IMR-90 (cell line): ENCODE data around the gene SV2C. TPM values are rescaled to one million over a fixed set of nuclear protein-coding genes. Genes with fewer than 3 reads are reported as not detected.

ENCODE experiments used
- ATAC-seq: fragments of 200-7000 bp; cut with Tn5 transposase; 2 replicates; pipeline ENCODE4 v1.9.1; 2020; ENCODE audit warnings: low read depth, mild to moderate bottlenecking, moderate library complexity
- BruUV-seq: library from RNA; stranded (reverse); fragments of 400-500 nt; replicated peaks from 2 replicates; lab custom pipeline; 2021; lab: Mats Ljungman, UMichigan
- CTCF ChIA-PET: fragments of 300-600 bp; formaldehyde crosslinking; extraction: SDS; loops from one replicate; lab custom pipeline; 2021; ENCODE audit warnings: antibody characterized with exemption; lab: Yijun Ruan, JAX
- POLR2A ChIA-PET: fragments of 300-600 bp; sonication (Branson Sonifier 250); formaldehyde crosslinking; loops from one replicate; lab custom pipeline; 2022; ENCODE audit warnings: antibody characterized with exemption; ENCODE audit not compliant: unreplicated experiment; lab: Charles Lee
- DNase-seq: peaks from one replicate; pipeline ENCODE4 v3.0.0; 2013
- H2AFZ ChIP-seq: replicated peaks from 2 replicates; pipeline ENCODE3; 2013; ENCODE audit warnings: low read length, mild to moderate bottlenecking; ENCODE audit not compliant: poor library complexity
- H2AK5ac ChIP-seq: 2 replicates; pipeline ENCODE4 v1.6.1; 2013; ENCODE audit warnings: low read depth, low read length, inconsistent platforms
- H2AK9ac ChIP-seq: replicated peaks from 2 replicates; pipeline ENCODE3; 2013; ENCODE audit warnings: mild to moderate bottlenecking, low read depth, low read length, moderate library complexity; ENCODE audit not compliant: poor library complexity
- H2BK120ac ChIP-seq: 2 replicates; pipeline ENCODE4 v1.6.1; 2013; ENCODE audit warnings: low read depth, low read length, inconsistent platforms
- H2BK15ac ChIP-seq: 3 replicates; pipeline ENCODE4 v1.6.1; 2013; ENCODE audit warnings: low read depth, low read length, inconsistent platforms
- H2BK20ac ChIP-seq: 2 replicates; pipeline ENCODE4 v1.6.1; 2013; ENCODE audit warnings: low read depth, mild to moderate bottlenecking, inconsistent platforms, low read length, moderate library complexity
- H2BK5ac ChIP-seq: 2 replicates; pipeline ENCODE4 v1.6.1; 2013; ENCODE audit warnings: mild to moderate bottlenecking, low read depth, low read length, inconsistent platforms; ENCODE audit not compliant: poor library complexity, severe bottlenecking
- H3K14ac ChIP-seq: replicated peaks from 2 replicates; pipeline ENCODE4 v1.6.1; 2013; ENCODE audit warnings: low read depth, low read length, inconsistent platforms
- H3K18ac ChIP-seq: 2 replicates; pipeline ENCODE4 v1.6.1; 2013; ENCODE audit warnings: low read depth, low read length, control low read depth
- H3K23ac ChIP-seq: 2 replicates; pipeline ENCODE4 v1.6.1; 2013; ENCODE audit warnings: low read depth, low read length, inconsistent platforms
- H3K27ac ChIP-seq: 2 replicates; pipeline ENCODE4 v1.5.1; 2013; ENCODE audit warnings: mild to moderate bottlenecking, control low read depth, low read length; ENCODE audit not compliant: insufficient read depth
- H3K27me3 ChIP-seq: 2 replicates; pipeline ENCODE4 v1.6.1; 2013; ENCODE audit warnings: low read length; ENCODE audit not compliant: control insufficient read depth, insufficient read depth
- H3K36me3 ChIP-seq: 2 replicates; pipeline ENCODE4 v1.6.1; 2013; ENCODE audit warnings: low read length, mixed read lengths; ENCODE audit not compliant: control insufficient read depth, insufficient read depth
- H3K4ac ChIP-seq: 2 replicates; pipeline ENCODE4 v1.6.1; 2013; ENCODE audit warnings: low read depth, low read length, inconsistent platforms
- H3K4me1 ChIP-seq: 2 replicates; pipeline ENCODE4 v1.6.1; 2013; ENCODE audit warnings: low read length, mixed read lengths; ENCODE audit not compliant: control insufficient read depth, insufficient read depth
- H3K4me2 ChIP-seq: 2 replicates; pipeline ENCODE4 v1.6.1; 2013; ENCODE audit warnings: low read depth, mild to moderate bottlenecking, control low read depth, low read length, moderate library complexity
- H3K4me3 ChIP-seq: 2 replicates; pipeline ENCODE4 v1.5.1; 2013; ENCODE audit warnings: low read depth, mild to moderate bottlenecking, control low read depth, low read length, moderate library complexity; ENCODE audit not compliant: insufficient read depth
- H3K56ac ChIP-seq: 2 replicates; pipeline ENCODE4 v1.6.1; 2013; ENCODE audit warnings: low read length, inconsistent platforms; ENCODE audit not compliant: insufficient read depth; ENCODE audit errors: extremely low read depth
- H3K79me1 ChIP-seq, 2 experiments: 2 replicates each; pipeline ENCODE4 v1.6.1; 2013; ENCODE audit warnings: low read length in 2 of 2, inconsistent platforms in 1 of 2, low read depth in 1 of 2
- H3K9ac ChIP-seq: 2 replicates; pipeline ENCODE4 v1.6.1; 2013; ENCODE audit warnings: low read depth, low read length, control low read depth
- H3K9me1 ChIP-seq: 2 replicates; pipeline ENCODE4 v1.6.1; 2013; ENCODE audit warnings: low read length, inconsistent platforms; ENCODE audit not compliant: insufficient read depth
- H3K9me3 ChIP-seq: 2 replicates; pipeline ENCODE4 v1.6.1; 2013; ENCODE audit warnings: low read length; ENCODE audit not compliant: control insufficient read depth, insufficient read depth
- H4K20me1 ChIP-seq: 2 replicates; pipeline ENCODE4 v1.6.1; 2013; ENCODE audit warnings: low read length, inconsistent platforms; ENCODE audit not compliant: insufficient read depth
- H4K5ac ChIP-seq: 2 replicates; pipeline ENCODE4 v1.6.1; 2013; ENCODE audit warnings: mild to moderate bottlenecking, low read depth, low read length, control low read depth
- H4K8ac ChIP-seq, 2 experiments: 2 replicates each; pipeline ENCODE4 v1.6.1; 2013; ENCODE audit warnings: low read depth in 2 of 2, low read length in 2 of 2, control low read depth in 1 of 2, inconsistent platforms in 1 of 2
- H4K91ac ChIP-seq: 2 replicates; pipeline ENCODE4 v1.6.1; 2013; ENCODE audit warnings: low read depth, low read length, inconsistent platforms; ENCODE audit not compliant: insufficient read depth
- BHLHE40 ChIP-seq: fragments of 150-350 bp; IDR thresholded peaks from 2 replicates; pipeline ENCODE4 v1.6.1; 2016; ENCODE audit warnings: mild to moderate bottlenecking, low read depth, low read length
- CEBPB ChIP-seq: IDR thresholded peaks from 2 replicates; pipeline ENCODE4 v1.6.1; 2012; ENCODE audit warnings: low read depth, low read length, improper control_type of control experiment
- CHD1 ChIP-seq: IDR thresholded peaks from 2 replicates; pipeline ENCODE4 v1.6.1; 2012; ENCODE audit warnings: low read depth, low read length, improper control_type of control experiment
- FOS ChIP-seq: fragments of 150-350 bp; IDR thresholded peaks from 2 replicates; pipeline ENCODE4 v1.6.1; 2016; ENCODE audit warnings: low read depth, low read length
- MAZ ChIP-seq: IDR thresholded peaks from 2 replicates; pipeline ENCODE4 v1.6.1; 2012; ENCODE audit warnings: low read depth, mild to moderate bottlenecking, low read length, improper control_type of control experiment, moderate library complexity, borderline replicate concordance
- NFE2L2 ChIP-seq: fragments of 150-350 bp; IDR thresholded peaks from 2 replicates; pipeline ENCODE4 v1.6.1; 2016; ENCODE audit warnings: low read depth, mild to moderate bottlenecking, low read length
- POLR2A ChIP-seq: IDR thresholded peaks from 2 replicates; pipeline ENCODE4 v1.6.1; 2012; ENCODE audit warnings: mild to moderate bottlenecking, low read depth, low read length
- RCOR1 ChIP-seq: IDR thresholded peaks from 2 replicates; pipeline ENCODE4 v1.6.1; 2012; ENCODE audit warnings: mild to moderate bottlenecking, low read length, improper control_type of control experiment; ENCODE audit not compliant: insufficient replicate concordance
- RFX5 ChIP-seq: IDR thresholded peaks from 2 replicates; pipeline ENCODE4 v1.8.0; 2012; ENCODE audit warnings: low read depth, mild to moderate bottlenecking, low read length, moderate library complexity
- WGBS, 2 experiments: methylation state at CpG; one replicate each; pipeline versions ENCODE4 v1.1.5 to v1.1.7; 2013; ENCODE audit warnings: missing lambda C conversion rate in 2 of 2; ENCODE audit not compliant: insufficient read length in 1 of 2; ENCODE audit errors: extremely low coverage in 2 of 2; 5-methylcytosine and 5-hydroxymethylcytosine counted together
- dilution Hi-C: fragments of 300-500 bp; cut with HindIII; formaldehyde crosslinking; loops from one replicate; pipeline ENCODE4 v1.14.3; 2018; ENCODE audit warnings: low sequenced_read_pairs; ENCODE audit not compliant: unreplicated experiment
- in situ Hi-C: fragments of 300-500 bp; cut with MboI; formaldehyde crosslinking; loops from 3 replicates; pipeline ENCODE4 v1.14.3; 2019; ENCODE audit warnings: low sequenced_read_pairs, inconsistent platforms, mixed read lengths
- intact Hi-C: fragments of 100-400 bp; cut with micrococcal nuclease; formaldehyde crosslinking; loops from 2 replicates; pipeline ENCODE4 v1.10.0; 2022
- polyA plus RNA-seq, 3 experiments: library from polyadenylated mRNA; depleted of rRNA; stranded (reverse); fragments of >200 nt; gene quantifications; 2 replicates each; pipeline ENCODE4 v1.2.3, GENCODE V29; 2012; ENCODE audit warnings: low replicate concordance in 1 of 3
- total RNA-seq: library from RNA; depleted of rRNA; stranded (reverse); fragments of >200 nt; gene quantifications from 2 replicates; pipeline ENCODE4 v1.2.3, GENCODE V29; 2012
- TF ChIP-seq, protein P1 (sequence below): fragments of 150-350 bp; IDR thresholded peaks from 2 replicates; pipeline ENCODE4 v1.6.1; 2017; ENCODE audit warnings: mild to moderate bottlenecking, antibody characterized with exemption, low read length, low read depth
- TF ChIP-seq, protein P2 (sequence below): conservative IDR thresholded peaks from 2 replicates; pipeline ENCODE4 v1.5.1; 2012; ENCODE audit warnings: mild to moderate bottlenecking, low read depth, low read length, improper control_type of control experiment

SV2C gene
- total and polyA plus RNA-seq, 2 of the 4 experiments (the other 2 are of a cell fraction) = not detected

DNA sequence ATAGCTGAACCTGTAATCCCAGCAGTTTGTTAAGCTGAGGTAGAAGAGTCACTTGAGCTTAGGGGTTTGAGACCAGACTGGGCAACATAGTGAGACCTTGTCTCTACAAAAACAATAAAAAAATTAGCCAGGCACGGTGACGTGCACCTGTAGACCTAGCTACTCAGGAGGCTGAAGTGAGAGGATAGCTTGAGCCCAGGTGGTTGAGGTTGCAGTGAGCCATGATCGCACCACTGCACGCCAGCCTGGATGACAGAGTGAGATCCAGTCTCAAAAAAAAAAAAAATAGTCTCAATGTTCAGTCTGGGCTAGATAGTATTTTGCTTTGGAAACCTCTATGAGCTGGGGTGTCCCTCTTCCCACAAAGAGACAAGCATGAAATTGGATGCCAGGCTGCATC is 268.0 kb downstream of the SV2C start:
- intact Hi-C loops (no loop called here), dilution Hi-C loops (no loop called here), in situ Hi-C loops (no loop called here)
- H3K23ac ChIP-seq = no peak overlapping the region
- no peak overlapping the region for H3K9ac ChIP-seq
- no peak overlapping the region for H2AK9ac ChIP-seq
- ChIA-PET POLR2A (no interaction called here), CTCF (interaction anchor here (0.6 kb wide), 2 partner anchors 22 to 44 kb away, joined by 3 to 4 read pairs; no protein-coding TSS in a partner anchor)
- H3K9me3 ChIP-seq = no peaks in the 10 kb centered on the region
- no peaks in the 10 kb centered on the region for H3K4me1 ChIP-seq
- no peak overlapping the region for H3K18ac ChIP-seq
- no peak overlapping the region for H2BK5ac ChIP-seq
- no CpG with 5 or more reads among the region's 4 CpGs for WGBS, 2 experiments
- H3K27me3 ChIP-seq = no peaks in the 10 kb centered on the region
- no peak overlapping the region for H3K27ac ChIP-seq
- no peak overlapping the region for H3K14ac ChIP-seq
- BruUV-seq = no TSS peak
- H3K4ac ChIP-seq = no peak overlapping the region
- ATAC-seq (no peak), DNase-seq (no peak)
- no peak overlapping the region for H2BK20ac ChIP-seq
- no peak overlapping the region for H3K4me2 ChIP-seq
- H4K20me1 ChIP-seq = no peaks in the 10 kb centered on the region
- H3K56ac ChIP-seq = no peak overlapping the region
- no peaks in the 10 kb centered on the region for H3K79me1 ChIP-seq
- H3K36me3 ChIP-seq = no peaks in the 10 kb centered on the region
- no peak overlapping the region for H3K4me3 ChIP-seq
- no peak overlapping the region for H4K91ac ChIP-seq
- H3K9me1 ChIP-seq = no peaks in the 10 kb centered on the region
- H4K5ac ChIP-seq = no peak overlapping the region
- no peak overlapping the region for H2BK120ac ChIP-seq
- H2AFZ ChIP-seq = no peak overlapping the region
- no peak overlapping the region for H2AK5ac ChIP-seq
- no peak overlapping the region for H4K8ac ChIP-seq
- TF ChIP-seq MAZ (no peak), FOS (no peak), RFX5 (no peak), NFE2L2 (no peak), CHD1 (no peak), POLR2A (no peak), BHLHE40 (no peak), CEBPB (no peak), RCOR1 (no peak)
- TF ChIP-seq, protein P1, sequence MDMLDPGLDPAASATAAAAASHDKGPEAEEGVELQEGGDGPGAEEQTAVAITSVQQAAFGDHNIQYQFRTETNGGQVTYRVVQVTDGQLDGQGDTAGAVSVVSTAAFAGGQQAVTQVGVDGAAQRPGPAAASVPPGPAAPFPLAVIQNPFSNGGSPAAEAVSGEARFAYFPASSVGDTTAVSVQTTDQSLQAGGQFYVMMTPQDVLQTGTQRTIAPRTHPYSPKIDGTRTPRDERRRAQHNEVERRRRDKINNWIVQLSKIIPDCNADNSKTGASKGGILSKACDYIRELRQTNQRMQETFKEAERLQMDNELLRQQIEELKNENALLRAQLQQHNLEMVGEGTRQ = no peak
- TF ChIP-seq, protein P2, sequence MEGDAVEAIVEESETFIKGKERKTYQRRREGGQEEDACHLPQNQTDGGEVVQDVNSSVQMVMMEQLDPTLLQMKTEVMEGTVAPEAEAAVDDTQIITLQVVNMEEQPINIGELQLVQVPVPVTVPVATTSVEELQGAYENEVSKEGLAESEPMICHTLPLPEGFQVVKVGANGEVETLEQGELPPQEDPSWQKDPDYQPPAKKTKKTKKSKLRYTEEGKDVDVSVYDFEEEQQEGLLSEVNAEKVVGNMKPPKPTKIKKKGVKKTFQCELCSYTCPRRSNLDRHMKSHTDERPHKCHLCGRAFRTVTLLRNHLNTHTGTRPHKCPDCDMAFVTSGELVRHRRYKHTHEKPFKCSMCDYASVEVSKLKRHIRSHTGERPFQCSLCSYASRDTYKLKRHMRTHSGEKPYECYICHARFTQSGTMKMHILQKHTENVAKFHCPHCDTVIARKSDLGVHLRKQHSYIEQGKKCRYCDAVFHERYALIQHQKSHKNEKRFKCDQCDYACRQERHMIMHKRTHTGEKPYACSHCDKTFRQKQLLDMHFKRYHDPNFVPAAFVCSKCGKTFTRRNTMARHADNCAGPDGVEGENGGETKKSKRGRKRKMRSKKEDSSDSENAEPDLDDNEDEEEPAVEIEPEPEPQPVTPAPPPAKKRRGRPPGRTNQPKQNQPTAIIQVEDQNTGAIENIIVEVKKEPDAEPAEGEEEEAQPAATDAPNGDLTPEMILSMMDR = no peak
- no peak overlapping the region for H2BK15ac ChIP-seq
